ENCODE data around the gene ATP13A1.
"Not testable (repeated sequence)": the region's sequence is repeated elsewhere in the genome, so short reads cannot be mapped to it uniquely, and the experiment has no call there.

Gene ATP13A1

DNA sequence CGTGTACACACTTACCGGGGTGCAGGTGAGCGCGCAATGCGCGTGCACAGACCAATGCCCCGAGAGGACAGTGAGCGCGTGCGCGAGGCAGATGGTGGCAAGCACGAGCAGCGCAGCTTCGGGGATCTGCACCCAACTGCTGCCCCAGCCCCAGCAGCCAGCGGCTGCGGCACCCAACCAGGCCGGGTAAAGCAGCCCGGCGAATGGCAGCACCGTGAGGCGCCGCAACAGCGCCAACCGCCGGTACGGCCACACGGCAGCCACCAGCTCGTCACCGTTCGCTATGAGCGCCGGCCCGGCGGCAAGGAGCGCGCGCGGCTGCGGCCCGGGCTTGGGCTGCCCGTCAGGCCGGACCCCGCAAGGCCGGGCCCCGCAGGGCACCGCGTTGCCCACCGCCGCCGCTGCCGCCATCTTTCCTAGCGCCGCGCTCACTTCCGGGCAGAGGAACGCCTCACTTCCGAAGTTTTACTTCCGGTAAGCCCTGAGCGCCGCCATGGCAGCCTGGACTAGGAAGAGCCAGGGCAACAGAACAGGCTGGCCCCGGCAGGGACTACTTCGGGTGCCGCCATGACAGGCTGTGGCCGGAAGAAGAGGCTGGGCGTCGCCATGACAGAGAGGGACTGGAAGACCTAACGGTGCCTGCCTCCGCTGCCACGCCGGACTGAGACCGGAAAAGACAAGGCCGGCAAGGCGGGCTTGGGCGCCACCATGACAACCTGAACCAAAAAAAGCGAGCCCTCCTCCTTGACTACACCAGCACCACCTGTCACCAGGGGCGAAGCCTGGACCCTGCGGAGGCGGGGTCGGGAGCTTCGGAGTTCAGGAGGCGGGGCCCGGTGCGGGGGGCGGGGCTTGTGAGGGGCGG, at the start of gene ATP13A1:
TSS of gene ATP13A1 (minus strand) at position 421 of the 865 bp plus-strand sequence. CDS start at position 411, 10 bp downstream.
- FAIRE-seq (peak; percentile 94), DNase-seq (ENCODE audit: insufficient read length, low spot score) (peak; percentile 90)

GRCh38 chr19:19711934-19712828, 48.7 kb upstream of the ATP13A1 start:
- FAIRE-seq (no peak), DNase-seq (ENCODE audit: insufficient read length, low spot score) (no peak)

DNA sequence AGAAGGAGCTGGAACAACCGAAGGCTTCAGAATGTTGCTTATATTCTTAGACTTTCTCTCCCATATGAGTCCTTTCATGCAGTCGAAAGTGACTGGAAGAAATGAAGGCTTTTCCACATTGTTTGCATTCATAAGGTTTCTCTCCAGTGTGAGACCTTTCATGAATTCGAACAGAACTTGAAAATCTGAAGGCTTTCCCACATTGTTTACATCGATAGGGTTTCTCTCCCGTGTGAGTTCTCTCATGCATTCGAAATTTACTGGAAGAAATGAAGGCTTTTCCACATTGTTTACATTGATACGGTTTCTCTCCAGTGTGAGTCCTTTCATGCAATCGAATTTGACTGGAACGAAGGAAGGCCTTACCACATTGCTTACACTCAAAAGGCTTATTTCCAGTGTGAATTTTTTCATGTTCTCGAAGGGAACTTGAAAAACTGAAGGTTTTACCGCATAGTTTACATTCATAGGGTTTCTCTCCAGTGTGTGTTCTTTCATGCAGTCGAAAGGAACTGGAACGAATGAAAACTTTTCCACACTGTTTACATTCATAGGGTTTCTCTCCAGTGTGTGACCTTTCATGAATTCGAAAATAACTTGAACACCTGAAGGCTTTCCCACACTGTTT, 47.9 kb upstream of the ATP13A1 start:
- FAIRE-seq = no peak
- DNase-seq (ENCODE audit: insufficient read length, low spot score) = no peak

DNA sequence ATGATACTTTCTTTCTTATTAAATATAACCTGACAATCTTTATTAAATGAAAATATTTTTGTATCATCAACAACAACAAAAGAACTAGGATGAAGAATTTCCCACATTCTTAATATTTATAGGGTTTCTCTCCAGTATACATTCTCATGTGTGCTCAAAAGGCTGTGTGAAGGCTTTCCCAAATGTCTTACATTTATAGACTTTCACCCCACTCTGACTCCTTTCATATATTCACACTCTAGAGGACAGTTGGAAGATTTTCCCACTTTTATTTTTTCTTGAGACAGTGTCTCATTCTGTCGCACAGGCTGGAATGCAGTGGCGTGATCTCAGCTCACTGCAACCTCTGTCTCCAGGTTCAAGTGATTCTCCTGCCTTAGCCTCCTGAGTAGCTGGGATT, 47.0 kb upstream of the ATP13A1 start:
- DNase-seq (ENCODE audit: insufficient read length, low spot score) (no peak), FAIRE-seq (no peak)

DNA sequence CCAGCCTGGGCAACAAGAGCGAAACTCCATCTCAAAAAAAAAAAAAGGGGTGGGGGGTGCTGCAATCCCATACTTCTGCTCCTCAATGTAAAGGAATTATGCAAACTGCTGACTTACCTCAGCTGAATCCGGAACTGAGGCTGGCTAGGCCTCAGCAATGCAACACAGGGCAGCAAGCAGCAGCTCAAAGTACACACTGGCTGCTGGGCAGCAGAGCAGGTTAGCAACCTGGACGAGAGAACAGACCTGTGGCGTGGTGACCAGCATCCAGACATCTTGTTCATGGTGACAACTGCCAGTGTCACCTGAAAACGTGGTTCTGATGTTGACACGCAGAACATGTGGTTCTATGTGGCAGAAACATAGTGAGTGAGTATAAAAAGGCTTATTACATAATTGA, 41.4 kb upstream of the ATP13A1 start:
- DNase-seq (ENCODE audit: insufficient read length, low spot score) (no peak), FAIRE-seq (no peak)

DNA sequence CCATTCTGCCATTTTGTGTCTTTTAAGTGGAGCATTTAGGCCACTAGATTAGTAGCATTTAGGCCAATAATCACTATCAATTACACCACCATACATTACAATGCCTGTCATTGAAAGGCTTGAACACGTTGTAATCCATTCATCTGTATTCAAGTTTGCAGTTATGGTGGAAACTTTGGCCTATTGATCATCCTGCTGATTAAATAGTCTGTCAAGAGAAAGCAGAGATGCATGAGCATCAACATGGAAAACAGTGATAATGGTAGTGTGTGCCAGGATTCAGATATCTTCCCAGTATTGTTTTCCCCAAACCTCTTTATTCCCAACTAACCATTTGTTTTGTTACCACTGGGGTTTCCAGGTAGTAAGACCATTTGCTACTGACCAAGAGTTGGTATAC, 37.0 kb upstream of the ATP13A1 start:
- DNase-seq (ENCODE audit: insufficient read length, low spot score); FAIRE-seq: not testable (repeated sequence)

DNA sequence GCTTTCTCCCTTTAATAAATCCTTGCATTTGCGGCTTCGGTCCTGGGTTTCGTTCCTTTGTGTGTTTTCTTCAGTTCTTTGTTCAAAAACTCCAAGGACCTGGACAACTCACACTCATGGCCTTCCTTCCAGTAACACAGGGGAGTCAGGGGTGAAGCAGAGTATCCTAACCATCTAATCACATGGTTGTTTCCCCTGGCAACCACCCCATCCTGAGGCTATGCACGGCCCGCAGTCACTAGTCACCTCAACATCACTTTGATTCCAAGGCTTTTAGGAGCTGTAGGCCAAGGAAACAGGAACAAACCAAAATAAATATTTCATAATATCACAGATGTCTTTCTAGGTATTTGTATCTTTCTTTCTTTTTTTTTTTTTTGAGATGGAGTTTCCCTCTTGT, 34.1 kb upstream of the ATP13A1 start:
- DNase-seq (ENCODE audit: insufficient read length, low spot score) (no peak), FAIRE-seq (no peak)

DNA sequence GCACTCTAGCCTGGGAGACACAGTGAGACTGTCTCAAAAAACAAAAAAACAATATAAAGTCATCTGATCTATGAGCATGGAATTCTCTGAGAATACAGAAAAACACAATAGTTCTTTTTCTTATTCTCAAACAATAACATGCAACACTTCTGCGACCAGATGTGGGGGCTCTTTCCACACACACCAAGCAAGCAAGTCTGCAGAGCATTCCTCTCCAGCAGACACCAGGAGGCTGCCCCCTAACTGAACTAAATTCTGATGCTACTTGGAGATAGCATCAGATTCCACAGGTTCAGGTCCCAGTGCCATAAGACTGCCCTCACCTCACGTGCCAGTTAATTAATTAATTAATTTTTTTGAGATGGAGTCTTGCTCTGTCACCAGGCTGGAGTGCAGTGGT, 32.9 kb upstream of the ATP13A1 start:
- no peak for FAIRE-seq
- DNase-seq (ENCODE audit: insufficient read length, low spot score) = no peak

DNA sequence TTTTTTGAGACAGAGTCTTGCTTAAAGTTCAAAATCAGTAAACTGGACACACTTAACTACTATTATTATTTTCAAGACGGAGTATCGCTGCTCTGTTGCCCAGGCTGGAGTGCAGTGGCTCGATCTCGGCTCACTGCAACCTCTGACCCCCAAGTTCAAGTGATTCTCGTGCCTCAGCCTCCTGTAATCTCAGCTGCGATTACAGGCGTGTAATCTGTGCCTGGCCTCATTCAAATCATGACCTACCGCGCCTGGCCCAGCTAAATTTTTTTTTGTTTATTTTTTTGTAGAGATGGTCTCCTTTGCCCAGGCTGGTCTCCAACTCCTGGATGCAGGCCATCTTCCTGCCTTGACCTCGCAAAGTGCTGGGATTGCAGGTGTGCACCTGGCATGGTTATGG, 28.2 kb upstream of the ATP13A1 start:
- DNase-seq (ENCODE audit: insufficient read length, low spot score) (no peak), FAIRE-seq (no peak)

- FAIRE-seq; DNase-seq (ENCODE audit: insufficient read length, low spot score): not testable (repeated sequence)
These were observed 25.5 kb upstream of the ATP13A1 start for GRCh38 chr19:19689023-19689422.

DNA sequence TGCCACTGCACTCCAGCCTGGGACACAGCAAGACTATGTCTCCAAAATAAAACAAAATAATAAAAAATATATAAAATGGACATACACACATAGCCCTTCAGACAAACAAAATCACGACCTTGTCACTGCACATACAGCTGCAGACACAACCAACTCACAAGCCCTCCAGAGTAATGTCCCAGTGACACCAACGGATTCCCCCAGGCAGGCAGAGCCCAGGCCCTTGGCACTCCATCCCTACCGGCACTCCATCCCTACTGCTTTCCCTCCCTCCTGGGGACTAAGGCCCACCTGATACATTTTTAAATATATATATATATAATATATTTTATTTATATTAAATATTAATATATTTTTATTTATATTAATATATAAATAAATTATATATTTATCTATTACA, 23.6 kb upstream of the ATP13A1 start:
- no peak for FAIRE-seq
- DNase-seq (ENCODE audit: insufficient read length, low spot score) = no peak

- DNase-seq (ENCODE audit: insufficient read length, low spot score) (no peak), FAIRE-seq (no peak)
These were observed 23.1 kb upstream of the ATP13A1 start for GRCh38 chr19:19686580-19686979.

GRCh38 chr19:19686119-19686518, 22.6 kb upstream of the ATP13A1 start:
- not testable (repeated sequence) for FAIRE-seq; DNase-seq (ENCODE audit: insufficient read length, low spot score)

- no peak for FAIRE-seq
- DNase-seq (ENCODE audit: insufficient read length, low spot score) = no peak
These were observed 15.9 kb upstream of the ATP13A1 start for GRCh38 chr19:19679176-19680073.

DNA sequence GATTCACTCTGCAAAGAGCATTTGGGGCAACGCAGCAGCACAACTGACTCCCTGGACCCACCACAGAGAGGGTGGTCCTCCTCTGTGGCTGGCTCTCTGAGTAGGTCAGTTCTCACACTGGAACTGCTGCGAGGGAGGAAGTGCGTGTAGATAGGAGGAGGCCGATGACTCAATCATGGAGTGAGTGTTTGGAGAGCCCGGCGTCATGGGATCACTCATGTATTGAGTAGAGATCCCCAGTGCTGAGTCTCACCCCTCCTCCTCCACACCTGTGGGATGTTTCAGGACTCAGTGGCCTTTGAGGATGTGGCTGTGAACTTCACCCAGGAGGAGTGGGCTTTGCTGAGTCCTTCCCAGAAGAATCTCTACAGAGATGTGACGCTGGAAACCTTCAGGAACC, 14.1 kb upstream of the ATP13A1 start:
- no peak for DNase-seq (ENCODE audit: insufficient read length, low spot score)
- FAIRE-seq = no peak

DNA sequence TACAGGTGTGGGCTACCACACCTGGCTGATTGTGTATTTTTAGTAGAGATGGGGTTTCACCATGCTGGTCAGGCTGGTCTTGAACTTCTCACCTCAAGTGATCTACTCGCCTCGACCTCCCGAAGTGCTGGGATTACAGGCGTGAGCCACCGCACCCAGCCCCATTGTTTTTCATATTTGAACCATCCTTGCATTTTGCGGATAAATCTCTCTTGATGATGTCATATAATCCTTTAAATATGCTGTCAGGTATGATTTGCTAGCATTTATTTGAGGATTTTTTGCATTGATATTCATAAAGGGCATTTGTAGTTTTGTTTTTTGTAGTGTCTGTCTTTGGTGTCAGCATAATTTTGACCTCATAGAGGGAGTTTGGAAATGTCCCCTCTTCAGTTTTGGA, 10.8 kb upstream of the ATP13A1 start:
- FAIRE-seq = no peak
- no peak for DNase-seq (ENCODE audit: insufficient read length, low spot score)

GRCh38 chr19:19672816-19673215, 9.3 kb upstream of the ATP13A1 start:
- FAIRE-seq = no peak

GRCh38 chr19:19670070-19670551, 6.6 kb upstream of the ATP13A1 start:
- FAIRE-seq = no peak
- no peak for DNase-seq (ENCODE audit: insufficient read length, low spot score)

More at GRCh38 chr19:19672816-19673215, 9.3 kb upstream of the ATP13A1 start:
- no peak for DNase-seq (ENCODE audit: insufficient read length, low spot score)

DNA sequence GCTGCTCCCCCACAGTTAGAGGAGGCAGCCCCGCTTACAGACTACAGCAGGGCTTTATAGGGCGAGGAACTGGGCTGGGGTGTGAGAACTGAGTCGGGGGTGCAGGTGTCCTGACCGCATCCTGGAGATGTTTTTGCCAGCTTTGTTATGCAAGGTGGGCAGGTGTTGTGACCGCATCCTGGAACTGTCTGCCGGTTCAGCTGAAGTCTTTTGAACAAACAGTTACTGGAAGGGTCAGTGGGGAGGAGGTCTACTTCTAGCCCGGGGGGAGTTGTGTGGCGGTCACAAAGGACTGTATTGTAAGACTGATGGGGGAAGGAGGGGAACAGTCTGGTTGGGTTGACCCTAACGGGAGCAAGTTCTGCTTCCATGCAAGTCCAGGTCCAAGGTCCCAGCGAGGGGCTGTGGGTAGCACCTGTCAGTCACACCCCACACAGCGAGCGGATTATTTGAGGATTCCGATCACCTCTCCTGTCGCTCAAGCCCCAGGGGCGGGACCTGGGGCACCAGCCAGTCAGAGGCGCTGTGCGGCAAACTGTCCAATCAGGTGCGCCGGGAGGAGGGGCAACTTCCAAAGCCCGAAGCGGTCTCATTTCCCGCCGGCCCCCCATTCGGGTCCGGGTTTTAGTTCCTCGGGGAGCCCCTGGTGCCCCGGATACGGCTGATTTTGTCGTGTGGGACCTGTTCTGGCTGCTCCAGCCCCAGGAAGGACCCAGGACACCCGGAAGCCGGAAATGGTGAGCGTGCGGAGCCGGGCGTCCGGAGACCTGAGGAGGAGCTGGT, 4.9 kb upstream of the ATP13A1 start, which contains the start of gene ZNF101:
TSS of gene ZNF101 (plus strand) at position 610 of the 783 bp plus-strand sequence. CDS start at position 735, 125 bp downstream.
- peak; percentile 55 for FAIRE-seq
- DNase-seq (ENCODE audit: insufficient read length, low spot score) = peak; percentile 94
